ENCODE results near the gene ARRDC5.

DNA sequence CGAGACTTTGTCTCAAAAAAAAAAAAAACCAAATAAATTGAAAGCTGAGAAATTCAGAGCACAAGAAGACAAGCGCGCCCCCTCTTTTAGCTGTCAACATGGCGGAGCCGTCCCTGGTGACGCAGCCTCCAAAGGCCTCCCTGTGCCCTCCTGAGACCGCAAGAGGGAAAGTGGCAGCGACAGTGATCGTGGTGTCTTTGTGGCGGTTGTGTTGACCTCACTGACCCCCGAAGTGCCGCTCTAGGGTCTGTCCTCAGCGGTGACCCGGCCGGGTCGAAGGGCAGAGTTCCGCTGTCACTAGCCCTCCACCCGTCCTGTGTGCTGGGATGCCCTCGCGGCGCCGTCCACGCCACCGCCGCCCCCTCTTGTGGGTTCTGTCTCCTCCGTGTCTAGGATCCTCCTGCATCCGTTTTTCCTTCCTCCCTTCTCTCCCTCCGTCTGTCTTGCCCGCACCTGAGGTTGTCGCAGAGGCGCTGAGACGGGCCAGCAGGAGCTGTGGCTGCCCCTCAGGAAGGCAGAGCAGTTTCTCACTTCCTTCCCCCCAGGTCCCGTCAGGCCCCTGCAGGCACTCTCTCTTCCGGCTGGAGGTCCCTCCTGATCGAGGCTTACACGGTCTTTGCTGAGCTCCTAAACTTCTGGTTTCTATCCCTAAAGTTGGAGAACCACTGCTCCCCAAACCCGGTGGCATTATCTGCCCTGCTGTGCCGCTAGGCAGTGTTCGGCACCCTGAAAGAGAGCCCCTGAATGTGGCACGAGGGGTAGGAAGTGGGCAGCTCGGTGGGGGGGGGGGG, 13.8 kb upstream of the ARRDC5 start:
- TF ChIP-seq, protein P1, sequence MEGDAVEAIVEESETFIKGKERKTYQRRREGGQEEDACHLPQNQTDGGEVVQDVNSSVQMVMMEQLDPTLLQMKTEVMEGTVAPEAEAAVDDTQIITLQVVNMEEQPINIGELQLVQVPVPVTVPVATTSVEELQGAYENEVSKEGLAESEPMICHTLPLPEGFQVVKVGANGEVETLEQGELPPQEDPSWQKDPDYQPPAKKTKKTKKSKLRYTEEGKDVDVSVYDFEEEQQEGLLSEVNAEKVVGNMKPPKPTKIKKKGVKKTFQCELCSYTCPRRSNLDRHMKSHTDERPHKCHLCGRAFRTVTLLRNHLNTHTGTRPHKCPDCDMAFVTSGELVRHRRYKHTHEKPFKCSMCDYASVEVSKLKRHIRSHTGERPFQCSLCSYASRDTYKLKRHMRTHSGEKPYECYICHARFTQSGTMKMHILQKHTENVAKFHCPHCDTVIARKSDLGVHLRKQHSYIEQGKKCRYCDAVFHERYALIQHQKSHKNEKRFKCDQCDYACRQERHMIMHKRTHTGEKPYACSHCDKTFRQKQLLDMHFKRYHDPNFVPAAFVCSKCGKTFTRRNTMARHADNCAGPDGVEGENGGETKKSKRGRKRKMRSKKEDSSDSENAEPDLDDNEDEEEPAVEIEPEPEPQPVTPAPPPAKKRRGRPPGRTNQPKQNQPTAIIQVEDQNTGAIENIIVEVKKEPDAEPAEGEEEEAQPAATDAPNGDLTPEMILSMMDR (IDR thresholded peaks at IDR 0.05; ENCODE audit: poor library complexity): no peak
- no peak for TF ChIP-seq EZH2 (IDR thresholded peaks at IDR 0.05; ENCODE audit: borderline replicate concordance)
- no peak for TF ChIP-seq EZH2phosphoT487 (IDR thresholded peaks at IDR 0.05; ENCODE audit: low read depth, severe bottlenecking, unreplicated experiment)

Data from hepatocyte (in vitro differentiated cells).